Measurements from ENCODE around the gene ZMIZ2. TPM values are rescaled to one million over a fixed set of nuclear protein-coding genes. Genes with fewer than 3 reads are reported as not detected.

Gene ZMIZ2
- total RNA-seq, 1 donor from 2014 or later: 62.2 TPM

- intact Hi-C loops (cut with DNase I): no loop called here
- DNase-seq (ENCODE audit: missing footprints): no peak
- no peak for ATAC-seq
These were observed 6.4 kb downstream of the ZMIZ2 start for GRCh38 chr7:44754802-44755697.

- DNase-seq (ENCODE audit: missing footprints): no peak
- intact Hi-C loops (cut with DNase I): no loop called here
- ATAC-seq: no peak
These were observed 7.3 kb downstream of the ZMIZ2 start for GRCh38 chr7:44755698-44756627.

DNA sequence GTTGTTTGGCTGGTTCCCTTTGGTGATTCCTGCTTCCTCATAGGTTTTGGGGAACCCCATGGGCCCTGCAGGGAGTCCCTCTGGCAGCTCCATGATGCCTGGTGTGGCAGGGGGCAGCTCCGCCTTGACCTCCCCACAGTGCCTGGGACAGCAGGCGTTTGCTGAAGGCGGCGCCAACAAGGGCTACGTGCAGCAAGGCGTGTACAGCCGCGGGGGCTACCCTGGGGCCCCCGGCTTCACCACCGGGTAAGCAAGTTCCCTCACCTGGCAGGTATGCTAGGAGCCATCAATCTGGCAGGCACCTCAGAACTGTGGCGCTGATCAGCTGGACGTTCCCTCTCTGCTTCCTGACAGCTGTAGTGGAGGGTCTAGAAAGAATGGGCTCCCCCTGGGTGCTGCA is 8.3 kb downstream of the ZMIZ2 start:
- DNase-seq (ENCODE audit: missing footprints) (no peak), ATAC-seq (no peak)
- intact Hi-C loops (cut with DNase I): no loop called here

DNA sequence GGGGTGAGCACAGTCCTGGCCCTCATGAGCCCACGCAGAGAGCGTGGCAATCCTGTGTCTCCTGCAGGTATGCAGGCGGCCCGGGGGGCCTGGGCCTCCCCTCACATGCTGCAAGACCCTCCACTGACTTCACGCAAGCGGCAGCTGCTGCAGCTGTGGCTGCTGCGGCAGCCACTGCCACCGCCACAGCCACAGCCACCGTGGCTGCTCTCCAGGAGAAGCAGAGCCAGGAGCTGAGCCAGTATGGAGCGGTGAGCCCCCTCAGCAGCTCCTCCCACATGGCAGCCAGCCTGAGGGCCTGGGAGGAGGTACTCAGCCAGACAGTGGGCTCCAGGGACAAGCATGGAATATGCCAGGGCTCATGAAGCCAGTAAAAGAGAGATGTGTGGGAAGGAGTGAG is 8.7 kb downstream of the ZMIZ2 start:
- ATAC-seq (peak; percentile 87), DNase-seq (ENCODE audit: missing footprints) (peak; percentile 92)
- intact Hi-C loops (cut with DNase I): no loop called here

- DNase-seq (ENCODE audit: missing footprints): no peak
- intact Hi-C loops (cut with DNase I): no loop called here
These were observed 9.1 kb downstream of the ZMIZ2 start for GRCh38 chr7:44757739-44758138.

DNA sequence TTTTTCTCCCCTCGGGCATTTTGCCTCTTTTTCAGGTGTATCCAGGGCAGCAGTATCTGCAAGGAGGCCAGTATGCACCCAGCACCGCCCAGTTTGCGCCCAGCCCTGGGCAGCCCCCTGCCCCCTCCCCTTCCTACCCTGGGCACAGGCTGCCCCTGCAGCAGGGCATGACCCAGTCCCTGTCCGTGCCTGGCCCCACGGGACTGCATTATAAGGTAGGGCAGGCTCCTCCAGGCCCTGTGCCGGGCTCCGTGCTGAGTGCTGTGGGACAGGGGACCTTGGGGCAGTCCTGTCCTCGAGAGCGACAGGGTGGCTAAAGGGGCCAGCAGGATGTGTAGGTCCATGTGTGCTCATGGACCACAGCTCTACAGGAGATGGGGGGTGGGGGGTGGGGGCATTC is 10.6 kb downstream of the ZMIZ2 start:
- DNase-seq (ENCODE audit: missing footprints) (no peak), ATAC-seq (no peak)
- intact Hi-C loops (cut with DNase I): no loop called here

More at GRCh38 chr7:44757739-44758138, 9.1 kb downstream of the ZMIZ2 start:
- ATAC-seq: no peak

DNA sequence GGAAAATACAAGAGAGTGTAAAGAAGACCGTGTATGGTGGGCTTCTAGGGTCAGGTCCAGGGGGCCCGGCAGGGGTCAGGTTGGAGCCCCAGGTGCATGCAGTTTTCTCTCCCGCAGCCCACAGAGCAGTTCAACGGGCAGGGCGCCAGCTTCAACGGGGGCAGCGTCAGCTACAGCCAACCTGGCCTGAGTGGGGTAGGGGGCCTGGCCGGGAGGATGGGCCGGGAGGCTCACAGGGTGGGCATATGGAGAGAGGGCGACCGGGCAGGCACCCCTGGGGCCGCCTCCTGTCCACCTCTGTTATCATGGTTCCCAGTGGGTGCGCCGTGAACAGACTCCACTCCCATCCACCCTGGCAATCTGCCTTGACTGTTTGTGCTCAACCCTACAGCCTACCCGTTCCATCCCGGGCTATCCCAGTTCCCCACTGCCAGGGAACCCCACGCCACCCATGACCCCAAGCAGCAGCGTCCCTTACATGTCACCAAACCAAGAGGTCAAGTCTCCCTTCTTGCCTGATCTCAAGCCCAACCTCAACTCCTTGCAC is 11.5 kb downstream of the ZMIZ2 start:
- ATAC-seq (no peak), DNase-seq (ENCODE audit: missing footprints) (no peak)
- intact Hi-C loops (cut with DNase I): no loop called here

DNA sequence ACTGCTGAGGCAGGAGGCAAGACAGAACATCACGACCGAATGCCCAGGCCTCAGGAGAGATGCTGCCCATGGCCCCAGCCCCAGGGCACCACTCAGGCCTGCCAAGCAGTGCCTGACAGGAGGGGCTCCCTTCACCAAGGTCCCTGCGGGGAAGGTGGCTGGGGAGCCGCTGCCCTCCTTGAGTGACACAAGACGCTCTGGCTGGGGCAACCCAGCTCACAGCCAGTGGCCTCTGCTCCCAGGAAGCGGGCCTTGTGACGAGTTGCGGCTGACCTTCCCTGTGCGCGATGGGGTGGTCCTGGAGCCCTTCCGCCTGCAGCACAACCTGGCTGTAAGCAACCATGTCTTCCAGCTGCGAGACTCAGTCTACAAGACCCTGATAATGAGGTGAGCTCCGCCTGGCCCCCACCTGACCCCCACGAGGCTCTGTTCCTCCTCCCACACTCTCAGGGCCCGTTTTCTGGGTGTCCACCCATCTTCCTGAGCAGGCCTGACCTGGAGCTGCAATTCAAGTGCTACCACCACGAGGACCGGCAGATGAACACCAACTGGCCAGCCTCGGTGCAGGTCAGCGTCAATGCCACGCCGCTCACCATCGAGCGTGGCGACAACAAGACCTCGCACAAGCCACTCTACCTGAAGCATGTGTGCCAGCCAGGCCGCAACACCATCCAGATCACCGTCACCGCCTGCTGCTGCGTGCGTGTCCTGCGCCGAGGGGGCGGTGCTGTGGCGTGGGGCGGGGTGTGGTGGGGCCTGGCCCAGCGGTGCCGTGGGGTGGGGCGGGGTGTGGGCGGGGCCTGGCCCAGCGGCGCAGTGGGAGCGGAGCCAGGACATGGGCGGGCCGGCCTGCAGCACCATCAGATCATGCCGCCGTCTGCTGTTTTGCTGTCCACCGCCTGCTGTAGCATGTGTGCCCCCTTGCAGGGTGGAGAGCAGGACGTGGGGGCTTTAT is 12.8 kb downstream of the ZMIZ2 start:
- ATAC-seq (peak; percentile 46), DNase-seq (ENCODE audit: missing footprints) (no peak)
- intact Hi-C loops (cut with DNase I): no loop called here

GRCh38 chr7:44762300-44762699 is 13.7 kb downstream of the ZMIZ2 start:
- DNase-seq (ENCODE audit: missing footprints) (peak; percentile 44), ATAC-seq (no peak)
- intact Hi-C loops (cut with DNase I): no loop called here

DNA sequence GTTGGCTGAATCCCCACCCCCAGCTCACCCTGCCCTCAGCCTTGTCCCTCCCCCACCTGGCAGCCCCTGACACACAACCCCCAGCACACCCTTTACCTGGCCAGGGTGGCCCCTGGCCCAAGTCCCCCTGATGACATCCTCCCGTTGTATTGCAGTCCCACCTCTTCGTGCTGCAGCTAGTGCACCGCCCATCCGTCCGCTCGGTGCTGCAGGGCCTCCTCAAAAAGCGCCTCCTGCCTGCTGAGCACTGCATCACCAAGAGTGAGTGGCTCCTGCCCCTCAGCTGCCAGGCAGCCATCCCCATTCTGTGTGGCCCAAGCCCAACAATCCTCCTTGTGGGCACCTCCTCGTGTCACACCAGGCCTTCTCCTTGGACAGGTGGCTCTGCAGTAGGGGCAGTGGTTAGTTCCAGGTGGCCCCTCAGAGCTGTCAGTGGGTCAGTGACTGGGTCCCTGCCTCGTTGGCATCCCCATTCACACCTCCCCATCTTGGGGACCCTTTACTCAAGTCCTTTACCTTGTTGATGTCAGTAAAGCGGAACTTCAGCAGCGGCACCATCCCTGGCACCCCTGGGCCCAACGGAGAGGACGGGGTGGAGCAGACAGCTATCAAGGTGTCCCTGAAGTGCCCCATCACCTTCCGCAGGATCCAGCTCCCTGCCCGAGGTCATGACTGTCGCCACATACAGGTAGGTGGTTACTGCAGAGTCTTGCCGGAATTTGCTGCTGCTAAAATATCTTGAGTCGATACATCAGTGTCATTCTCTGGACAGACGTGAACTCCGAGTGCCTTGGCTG is 14.3 kb downstream of the ZMIZ2 start:
- DNase-seq (ENCODE audit: missing footprints) (peak; percentile 37), ATAC-seq (no peak)
- intact Hi-C loops (cut with DNase I): no loop called here

- ATAC-seq (no peak), DNase-seq (ENCODE audit: missing footprints) (no peak)
- intact Hi-C loops (cut with DNase I): no loop called here
These were observed 15.4 kb downstream of the ZMIZ2 start for GRCh38 chr7:44764081-44764480.

DNA sequence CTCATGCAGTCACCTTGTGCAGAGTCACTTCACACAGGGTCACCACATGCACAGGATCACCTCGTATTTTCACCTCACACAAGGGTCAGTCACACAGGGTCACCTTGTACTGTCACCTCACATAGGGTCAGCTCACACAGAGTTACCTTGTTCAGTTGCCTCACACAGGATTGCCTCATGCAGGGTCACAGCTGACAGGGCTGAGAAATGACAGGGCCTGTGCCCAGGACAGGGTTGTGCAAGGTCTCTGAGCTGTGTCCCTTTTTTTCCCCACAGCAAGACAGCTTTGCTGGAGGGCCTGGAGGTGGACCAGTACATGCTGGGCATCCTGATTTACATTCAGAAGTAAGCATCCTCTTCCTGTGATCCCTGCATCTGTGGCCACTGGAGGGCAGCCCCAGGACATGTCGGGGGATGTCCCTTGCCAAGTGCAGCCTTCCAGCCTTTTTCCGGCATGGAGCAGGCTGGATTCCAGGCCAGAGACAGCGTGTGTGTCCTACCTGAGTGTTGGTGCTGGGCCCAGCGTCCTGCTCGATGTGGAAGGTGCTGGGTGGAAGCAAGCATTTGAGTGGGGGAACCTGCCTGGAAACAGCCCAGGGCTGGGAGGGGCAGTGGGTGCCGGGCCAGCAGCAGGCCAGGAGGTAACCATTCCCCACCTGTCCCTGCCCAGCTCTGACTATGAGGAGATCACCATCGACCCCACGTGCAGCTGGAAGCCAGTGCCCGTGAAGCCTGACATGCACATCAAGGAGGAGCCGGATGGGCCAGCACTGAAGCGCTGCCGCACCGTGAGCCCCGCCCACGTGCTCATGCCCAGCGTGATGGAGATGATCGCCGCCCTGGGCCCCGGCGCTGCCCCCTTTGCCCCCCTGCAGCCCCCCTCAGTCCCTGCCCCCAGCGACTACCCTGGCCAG is 16.3 kb downstream of the ZMIZ2 start:
- DNase-seq (ENCODE audit: missing footprints) (peak; percentile 64), ATAC-seq (no peak)
- intact Hi-C loops (cut with DNase I): no loop called here

GRCh38 chr7:44765579-44766415 is 17.1 kb downstream of the ZMIZ2 start:
- ATAC-seq (no peak), DNase-seq (ENCODE audit: missing footprints) (no peak)
- intact Hi-C loops (cut with DNase I): no loop called here

GRCh38 chr7:44766416-44766801 is 17.8 kb downstream of the ZMIZ2 start:
- ATAC-seq: no peak
- intact Hi-C loops (cut with DNase I): no loop called here
- DNase-seq (ENCODE audit: missing footprints): no peak

DNA sequence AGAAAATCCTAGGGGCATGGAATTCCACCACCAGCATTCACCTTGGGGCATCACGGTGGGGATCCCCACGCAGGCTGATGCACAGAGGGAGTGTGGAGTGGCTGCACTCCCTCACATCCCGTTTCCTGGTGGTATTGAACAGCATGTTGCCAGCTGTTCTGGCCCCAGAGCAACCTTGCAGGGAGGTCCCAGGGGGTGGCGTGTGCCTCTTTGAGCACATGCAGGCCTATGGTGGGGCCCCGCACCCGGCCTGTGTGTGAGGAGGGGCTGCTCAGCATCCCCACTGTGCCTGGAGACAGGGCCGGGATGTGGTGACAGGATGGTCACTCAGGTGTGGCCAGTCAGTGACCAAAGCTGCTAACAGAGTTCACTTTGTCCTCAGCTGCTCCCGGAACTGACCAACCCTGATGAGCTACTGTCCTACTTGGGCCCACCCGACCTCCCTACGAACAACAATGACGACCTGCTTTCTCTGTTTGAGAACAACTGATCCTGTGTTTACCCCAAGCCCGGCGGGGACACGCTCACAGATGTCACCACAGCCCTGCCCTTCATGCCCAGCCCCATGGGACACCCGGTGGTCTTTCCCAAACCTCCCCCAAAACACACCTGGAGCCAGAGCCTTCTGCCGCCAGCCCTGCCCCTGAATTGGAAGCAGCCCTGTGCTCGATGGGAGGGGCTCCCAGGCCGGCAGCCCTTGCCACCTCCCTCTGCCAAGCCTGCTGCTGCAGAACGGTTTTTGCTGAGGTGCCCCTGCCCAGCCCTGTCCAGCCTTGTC is 18.7 kb downstream of the ZMIZ2 start:
- DNase-seq (ENCODE audit: missing footprints) (peak; percentile 42), ATAC-seq (peak; percentile 0)
- intact Hi-C loops (cut with DNase I): no loop called here
